Measurements from ENCODE around the gene LYPD3. TPM values are rescaled to one million over a fixed set of nuclear protein-coding genes. Genes with fewer than 3 reads are reported as not detected.

LYPD3 gene
- total RNA-seq, 2 donors from 2014 or later = 0.41 TPM; not detected in 1

GRCh38 chr19:43467730-43468129 lies 2.3 kb upstream of the LYPD3 start:
- TF ChIP-seq, protein P1, sequence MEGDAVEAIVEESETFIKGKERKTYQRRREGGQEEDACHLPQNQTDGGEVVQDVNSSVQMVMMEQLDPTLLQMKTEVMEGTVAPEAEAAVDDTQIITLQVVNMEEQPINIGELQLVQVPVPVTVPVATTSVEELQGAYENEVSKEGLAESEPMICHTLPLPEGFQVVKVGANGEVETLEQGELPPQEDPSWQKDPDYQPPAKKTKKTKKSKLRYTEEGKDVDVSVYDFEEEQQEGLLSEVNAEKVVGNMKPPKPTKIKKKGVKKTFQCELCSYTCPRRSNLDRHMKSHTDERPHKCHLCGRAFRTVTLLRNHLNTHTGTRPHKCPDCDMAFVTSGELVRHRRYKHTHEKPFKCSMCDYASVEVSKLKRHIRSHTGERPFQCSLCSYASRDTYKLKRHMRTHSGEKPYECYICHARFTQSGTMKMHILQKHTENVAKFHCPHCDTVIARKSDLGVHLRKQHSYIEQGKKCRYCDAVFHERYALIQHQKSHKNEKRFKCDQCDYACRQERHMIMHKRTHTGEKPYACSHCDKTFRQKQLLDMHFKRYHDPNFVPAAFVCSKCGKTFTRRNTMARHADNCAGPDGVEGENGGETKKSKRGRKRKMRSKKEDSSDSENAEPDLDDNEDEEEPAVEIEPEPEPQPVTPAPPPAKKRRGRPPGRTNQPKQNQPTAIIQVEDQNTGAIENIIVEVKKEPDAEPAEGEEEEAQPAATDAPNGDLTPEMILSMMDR (IDR thresholded peaks at IDR 0.05) = no peak
- H3K27ac ChIP-seq = no peak overlapping the region
- no peaks in the 10 kb centered on the region for H3K9me3 ChIP-seq
- no peak overlapping the region for H3K4me3 ChIP-seq
- no peak for ATAC-seq (ENCODE audit: insufficient number of reproducible peaks, low FRiP score, low read depth)
- H3K4me1 ChIP-seq (ENCODE audit: control insufficient read depth in 1 of 2, low read depth in 2 of 2) = peaks cover 6 to 17% of the 10 kb centered on the region in 2 donors
- H3K27me3 ChIP-seq (replicated peaks; ENCODE audit: insufficient read depth) = no peaks in the 10 kb centered on the region
- no peak for DNase-seq (ENCODE audit: low spot score)
- H3K36me3 ChIP-seq = no peaks in the 10 kb centered on the region

GRCh38 chr19:43467276-43467675 lies 1.9 kb upstream of the LYPD3 start:
- H3K4me1 ChIP-seq (ENCODE audit: control insufficient read depth in 1 of 2, low read depth in 2 of 2) = peaks cover 7 to 20% of the 10 kb centered on the region in 2 donors
- no peaks in the 10 kb centered on the region for H3K36me3 ChIP-seq
- DNase-seq (ENCODE audit: low spot score) (no peak), ATAC-seq (ENCODE audit: insufficient number of reproducible peaks, low FRiP score, low read depth) (no peak)
- no peaks in the 10 kb centered on the region for H3K27me3 ChIP-seq (replicated peaks; ENCODE audit: insufficient read depth)
- H3K4me3 ChIP-seq = no peak overlapping the region
- TF ChIP-seq, protein P1 (IDR thresholded peaks at IDR 0.05) = no peak
- no peak overlapping the region for H3K27ac ChIP-seq
- no peaks in the 10 kb centered on the region for H3K9me3 ChIP-seq

DNA sequence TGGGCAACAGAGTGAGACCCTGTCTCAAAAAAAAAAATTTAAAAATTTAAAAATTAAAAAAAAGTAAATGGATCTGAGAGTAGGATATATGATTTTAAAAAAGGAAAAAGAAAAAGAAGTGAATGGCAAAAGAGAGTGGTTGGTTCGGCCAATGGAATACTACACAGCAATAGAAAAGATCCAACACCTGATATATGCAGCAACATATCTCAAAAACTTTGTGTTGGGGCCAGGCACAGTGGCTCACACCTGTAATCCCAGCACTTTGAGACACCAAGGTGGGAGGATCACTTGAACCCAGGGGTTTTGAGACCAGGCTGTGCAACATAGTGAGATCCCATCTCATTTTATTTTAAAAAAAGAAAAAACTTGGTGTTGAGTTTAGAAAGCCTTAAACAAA lies 1.4 kb upstream of the LYPD3 start:
- Histone ChIP-seq H3K36me3 (no peaks in the 10 kb centered on the region), H3K27me3 (replicated peaks; ENCODE audit: insufficient read depth) (no peaks in the 10 kb centered on the region), H3K4me1 (ENCODE audit: control insufficient read depth in 1 of 2, low read depth in 2 of 2) (peaks cover 7 to 20% of the 10 kb centered on the region in 2 donors), H3K4me3 (no peak overlapping the region), H3K9me3 (no peaks in the 10 kb centered on the region), H3K27ac (no peak overlapping the region)
- TF ChIP-seq, protein P1 (IDR thresholded peaks at IDR 0.05) = no peak
- no peak for DNase-seq (ENCODE audit: low spot score)
- no peak for ATAC-seq (ENCODE audit: insufficient number of reproducible peaks, low FRiP score, low read depth)

GRCh38 chr19:43464134-43464775 lies 1.2 kb downstream of the LYPD3 start:
- peak overlapping the region; percentile 76 to 82 for H3K27ac ChIP-seq
- peaks cover 7 to 20% of the 10 kb centered on the region in 2 donors for H3K4me1 ChIP-seq (ENCODE audit: control insufficient read depth in 1 of 2, low read depth in 2 of 2)
- peak overlapping the region; percentile 87 for H3K4me3 ChIP-seq
- TF ChIP-seq, protein P1 (IDR thresholded peaks at IDR 0.05) = no peak
- no peaks in the 10 kb centered on the region for H3K9me3 ChIP-seq
- peak; percentile 48 for DNase-seq (ENCODE audit: low spot score)
- no peaks in the 10 kb centered on the region for H3K36me3 ChIP-seq
- H3K27me3 ChIP-seq (replicated peaks; ENCODE audit: insufficient read depth) = no peaks in the 10 kb centered on the region
- ATAC-seq (ENCODE audit: insufficient number of reproducible peaks, low FRiP score, low read depth) = peak; percentile 66

DNA sequence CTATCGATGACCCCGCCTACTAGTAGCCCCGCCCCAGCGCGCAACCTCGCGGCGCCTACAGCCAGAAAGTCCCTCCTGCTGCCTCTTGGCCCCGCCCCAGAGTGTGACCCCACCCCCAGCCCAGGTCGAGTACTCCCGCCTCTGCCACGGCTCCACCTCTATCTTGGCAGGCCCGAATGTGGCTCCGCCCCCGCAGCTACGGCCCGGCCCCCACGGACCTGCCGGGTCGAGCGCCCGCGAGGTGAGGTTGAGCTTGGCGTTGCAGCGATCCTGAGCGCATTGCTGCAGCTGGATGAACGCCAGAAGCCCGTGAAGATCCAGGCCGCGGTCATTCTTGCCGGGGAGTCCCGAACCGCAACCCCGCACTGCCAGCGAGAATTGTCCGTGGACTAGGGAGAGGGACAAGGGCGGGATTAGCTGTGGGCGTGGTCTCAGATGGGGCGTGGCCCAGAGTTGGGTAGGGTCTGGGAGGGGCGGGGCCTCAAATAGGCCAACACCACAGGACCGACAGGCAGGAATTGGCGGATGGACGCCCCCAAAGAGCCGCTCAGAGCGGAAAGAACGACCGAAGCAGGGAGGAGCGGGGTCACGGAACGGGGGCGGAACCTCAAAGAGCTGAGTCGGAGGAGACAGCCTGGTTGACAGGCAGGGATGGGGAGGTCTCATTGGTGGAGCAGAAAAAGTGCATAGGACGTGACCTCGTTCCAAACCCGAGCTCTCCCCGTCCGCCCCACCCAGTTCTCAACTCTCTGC lies 1.9 kb downstream of the LYPD3 start:
- DNase-seq (ENCODE audit: low spot score) = peak; percentile 98

More for the DNA sequence above, 1.9 kb downstream of the LYPD3 start:
- H3K27ac ChIP-seq = peak overlapping the region; percentile 76 to 82
- no peaks in the 10 kb centered on the region for H3K36me3 ChIP-seq
- TF ChIP-seq, protein P1 (IDR thresholded peaks at IDR 0.05) = no peak
- no peaks in the 10 kb centered on the region for H3K9me3 ChIP-seq
- H3K4me3 ChIP-seq = peak overlapping the region; percentile 87
- ATAC-seq (ENCODE audit: insufficient number of reproducible peaks, low FRiP score, low read depth) = peak; percentile 91
- no peaks in the 10 kb centered on the region for H3K27me3 ChIP-seq (replicated peaks; ENCODE audit: insufficient read depth)
- peaks cover 7 to 20% of the 10 kb centered on the region in 2 donors for H3K4me1 ChIP-seq (ENCODE audit: control insufficient read depth in 1 of 2, low read depth in 2 of 2)

Measured in thoracic aorta (tissue), 2 donors.